ENCODE measurements around the gene SNAPC1.

SNAPC1 gene

GRCh38 chr14:61811882-61812346 lies 49.7 kb downstream of the SNAPC1 start:
- peaks cover 5% of the 10 kb centered on the region for H3K4me1 ChIP-seq (ENCODE audit: control insufficient read depth, insufficient read depth, low read length)
- no peak overlapping the region for H3K27ac ChIP-seq (ENCODE audit: low read length)
- no peak overlapping the region for H3K4me3 ChIP-seq (ENCODE audit: low read length in 2 of 2)
- no peaks in the 10 kb centered on the region for H3K36me3 ChIP-seq (ENCODE audit: control insufficient read depth in 2 of 2, insufficient read depth in 2 of 2, low read length in 2 of 2)
- no peaks in the 10 kb centered on the region for H3K9me3 ChIP-seq (ENCODE audit: control insufficient read depth in 2 of 2, low read length in 2 of 2)
- H3K27me3 ChIP-seq (ENCODE audit: control insufficient read depth in 1 of 2, insufficient read depth in 2 of 2, low read length in 2 of 2): peaks cover 17 to 21% of the 10 kb centered on the region in 2 donors
- no peak overlapping the region for H3K9ac ChIP-seq (ENCODE audit: low read length in 2 of 2)

GRCh38 chr14:61812347-61813095 lies 50.3 kb downstream of the SNAPC1 start, which contains the start of gene SYT16:
Gene SYT16, plus strand, starts transcription at chr14:61812703.
- H3K9me3 ChIP-seq (ENCODE audit: control insufficient read depth in 2 of 2, low read length in 2 of 2): peaks cover 0 to 2% of the 10 kb centered on the region in 2 donors
- peaks cover 17 to 21% of the 10 kb centered on the region in 2 donors for H3K27me3 ChIP-seq (ENCODE audit: control insufficient read depth in 1 of 2, insufficient read depth in 2 of 2, low read length in 2 of 2)
- H3K9ac ChIP-seq (ENCODE audit: low read length in 2 of 2): no peak within 1 kb of the TSS
- H3K4me1 ChIP-seq (ENCODE audit: control insufficient read depth, insufficient read depth, low read length): peaks cover 5% of the 10 kb centered on the region
- H3K4me3 ChIP-seq (ENCODE audit: low read length in 2 of 2): peak within 1 kb of the TSS; percentile 40 to 58
- H3K27ac ChIP-seq (ENCODE audit: low read length): no peak within 1 kb of the TSS
- no peaks in the 10 kb centered on the region for H3K36me3 ChIP-seq (ENCODE audit: control insufficient read depth in 2 of 2, insufficient read depth in 2 of 2, low read length in 2 of 2)

- H3K9me3 ChIP-seq (ENCODE audit: control insufficient read depth in 2 of 2, low read length in 2 of 2): peaks cover 0 to 2% of the 10 kb centered on the region in 2 donors
- H3K27ac ChIP-seq (ENCODE audit: low read length): no peak overlapping the region
- no peak overlapping the region for H3K9ac ChIP-seq (ENCODE audit: low read length in 2 of 2)
- no peaks in the 10 kb centered on the region for H3K36me3 ChIP-seq (ENCODE audit: control insufficient read depth in 2 of 2, insufficient read depth in 2 of 2, low read length in 2 of 2)
- peaks cover 17 to 21% of the 10 kb centered on the region in 2 donors for H3K27me3 ChIP-seq (ENCODE audit: control insufficient read depth in 1 of 2, insufficient read depth in 2 of 2, low read length in 2 of 2)
- peaks cover 5% of the 10 kb centered on the region for H3K4me1 ChIP-seq (ENCODE audit: control insufficient read depth, insufficient read depth, low read length)
- peak overlapping the region; percentile 40 to 58 for H3K4me3 ChIP-seq (ENCODE audit: low read length in 2 of 2)
These were observed 50.9 kb downstream of the SNAPC1 start for GRCh38 chr14:61813096-61813606.

GRCh38 chr14:61822458-61822857 lies 60.2 kb downstream of the SNAPC1 start:
- Histone ChIP-seq H3K4me3 (ENCODE audit: low read length in 2 of 2) (no peak overlapping the region), H3K27me3 (ENCODE audit: control insufficient read depth in 1 of 2, insufficient read depth in 2 of 2, low read length in 2 of 2) (no peaks in the 10 kb centered on the region)

GRCh38 chr14:61832783-61833182 lies 70.6 kb downstream of the SNAPC1 start:
- no peak overlapping the region for H3K27ac ChIP-seq (ENCODE audit: low read length)
- H3K36me3 ChIP-seq (ENCODE audit: control insufficient read depth in 2 of 2, insufficient read depth in 2 of 2, low read length in 2 of 2): no peaks in the 10 kb centered on the region
- no peaks in the 10 kb centered on the region for H3K27me3 ChIP-seq (ENCODE audit: control insufficient read depth in 1 of 2, insufficient read depth in 2 of 2, low read length in 2 of 2)
- H3K9me3 ChIP-seq (ENCODE audit: control insufficient read depth in 2 of 2, low read length in 2 of 2): no peaks in the 10 kb centered on the region
- no peak overlapping the region for H3K9ac ChIP-seq (ENCODE audit: low read length in 2 of 2)
- H3K4me1 ChIP-seq (ENCODE audit: control insufficient read depth, insufficient read depth, low read length): no peaks in the 10 kb centered on the region
- no peak overlapping the region for H3K4me3 ChIP-seq (ENCODE audit: low read length in 2 of 2)

More at GRCh38 chr14:61822458-61822857, 60.2 kb downstream of the SNAPC1 start:
- Histone ChIP-seq H3K4me1 (ENCODE audit: control insufficient read depth, insufficient read depth, low read length) (no peaks in the 10 kb centered on the region), H3K27ac (ENCODE audit: low read length) (no peak overlapping the region), H3K9ac (ENCODE audit: low read length in 2 of 2) (no peak overlapping the region), H3K9me3 (ENCODE audit: control insufficient read depth in 2 of 2, low read length in 2 of 2) (peaks cover 4% of the 10 kb centered on the region in 2 donors), H3K36me3 (ENCODE audit: control insufficient read depth in 2 of 2, insufficient read depth in 2 of 2, low read length in 2 of 2) (no peaks in the 10 kb centered on the region)

- Histone ChIP-seq H3K27me3 (ENCODE audit: control insufficient read depth in 1 of 2, insufficient read depth in 2 of 2, low read length in 2 of 2) (peaks cover 0 to 4% of the 10 kb centered on the region in 2 donors), H3K4me1 (ENCODE audit: control insufficient read depth, insufficient read depth, low read length) (no peaks in the 10 kb centered on the region), H3K27ac (ENCODE audit: low read length) (no peak overlapping the region), H3K9ac (ENCODE audit: low read length in 2 of 2) (no peak overlapping the region), H3K4me3 (ENCODE audit: low read length in 2 of 2) (no peak overlapping the region), H3K9me3 (ENCODE audit: control insufficient read depth in 2 of 2, low read length in 2 of 2) (no peaks in the 10 kb centered on the region), H3K36me3 (ENCODE audit: control insufficient read depth in 2 of 2, insufficient read depth in 2 of 2, low read length in 2 of 2) (no peaks in the 10 kb centered on the region)
These were observed 74.0 kb downstream of the SNAPC1 start for GRCh38 chr14:61836184-61836583.

GRCh38 chr14:61836807-61837206 lies 74.6 kb downstream of the SNAPC1 start:
- Histone ChIP-seq H3K27ac (ENCODE audit: low read length) (no peak overlapping the region), H3K36me3 (ENCODE audit: control insufficient read depth in 2 of 2, insufficient read depth in 2 of 2, low read length in 2 of 2) (no peaks in the 10 kb centered on the region), H3K9me3 (ENCODE audit: control insufficient read depth in 2 of 2, low read length in 2 of 2) (no peaks in the 10 kb centered on the region), H3K9ac (ENCODE audit: low read length in 2 of 2) (no peak overlapping the region), H3K4me3 (ENCODE audit: low read length in 2 of 2) (no peak overlapping the region), H3K4me1 (ENCODE audit: control insufficient read depth, insufficient read depth, low read length) (no peaks in the 10 kb centered on the region), H3K27me3 (ENCODE audit: control insufficient read depth in 1 of 2, insufficient read depth in 2 of 2, low read length in 2 of 2) (peaks cover 0 to 4% of the 10 kb centered on the region in 2 donors)

- H3K4me3 ChIP-seq (ENCODE audit: low read length in 2 of 2): no peak overlapping the region
- no peak overlapping the region for H3K9ac ChIP-seq (ENCODE audit: low read length in 2 of 2)
- no peaks in the 10 kb centered on the region for H3K36me3 ChIP-seq (ENCODE audit: control insufficient read depth in 2 of 2, insufficient read depth in 2 of 2, low read length in 2 of 2)
- H3K27me3 ChIP-seq (ENCODE audit: control insufficient read depth in 1 of 2, insufficient read depth in 2 of 2, low read length in 2 of 2): peaks cover 0 to 4% of the 10 kb centered on the region in 2 donors
- H3K9me3 ChIP-seq (ENCODE audit: control insufficient read depth in 2 of 2, low read length in 2 of 2): no peaks in the 10 kb centered on the region
- no peak overlapping the region for H3K27ac ChIP-seq (ENCODE audit: low read length)
- no peaks in the 10 kb centered on the region for H3K4me1 ChIP-seq (ENCODE audit: control insufficient read depth, insufficient read depth, low read length)
These were observed 75.4 kb downstream of the SNAPC1 start for GRCh38 chr14:61837336-61838229.

- Histone ChIP-seq H3K27ac (ENCODE audit: low read length) (no peak overlapping the region), H3K4me3 (ENCODE audit: low read length in 2 of 2) (no peak overlapping the region), H3K27me3 (ENCODE audit: control insufficient read depth in 1 of 2, insufficient read depth in 2 of 2, low read length in 2 of 2) (peaks cover 0 to 4% of the 10 kb centered on the region in 2 donors), H3K36me3 (ENCODE audit: control insufficient read depth in 2 of 2, insufficient read depth in 2 of 2, low read length in 2 of 2) (no peaks in the 10 kb centered on the region), H3K4me1 (ENCODE audit: control insufficient read depth, insufficient read depth, low read length) (no peaks in the 10 kb centered on the region), H3K9me3 (ENCODE audit: control insufficient read depth in 2 of 2, low read length in 2 of 2) (no peaks in the 10 kb centered on the region), H3K9ac (ENCODE audit: low read length in 2 of 2) (no peak overlapping the region)
These were observed 76.5 kb downstream of the SNAPC1 start for GRCh38 chr14:61838661-61839245.

GRCh38 chr14:61839507-61839906 lies 77.3 kb downstream of the SNAPC1 start:
- Histone ChIP-seq H3K9me3 (ENCODE audit: control insufficient read depth in 2 of 2, low read length in 2 of 2) (no peaks in the 10 kb centered on the region), H3K9ac (ENCODE audit: low read length in 2 of 2) (no peak overlapping the region), H3K27ac (ENCODE audit: low read length) (no peak overlapping the region), H3K36me3 (ENCODE audit: control insufficient read depth in 2 of 2, insufficient read depth in 2 of 2, low read length in 2 of 2) (no peaks in the 10 kb centered on the region), H3K27me3 (ENCODE audit: control insufficient read depth in 1 of 2, insufficient read depth in 2 of 2, low read length in 2 of 2) (peaks cover 0 to 4% of the 10 kb centered on the region in 2 donors), H3K4me3 (ENCODE audit: low read length in 2 of 2) (no peak overlapping the region), H3K4me1 (ENCODE audit: control insufficient read depth, insufficient read depth, low read length) (no peaks in the 10 kb centered on the region)

Data from stomach smooth muscle (tissue), 2 donors.